GM12872 (cell line): Measurements from ENCODE around the gene SV2C.

Experiments used
- CTCF ChIP-seq: IDR thresholded peaks from 3 replicates; pipeline ENCODE4 v1.5.1; 2011; ENCODE audit warnings: low read depth, mild to moderate bottlenecking, low read length, moderate library complexity; ENCODE audit not compliant: insufficient read depth

SV2C gene

DNA sequence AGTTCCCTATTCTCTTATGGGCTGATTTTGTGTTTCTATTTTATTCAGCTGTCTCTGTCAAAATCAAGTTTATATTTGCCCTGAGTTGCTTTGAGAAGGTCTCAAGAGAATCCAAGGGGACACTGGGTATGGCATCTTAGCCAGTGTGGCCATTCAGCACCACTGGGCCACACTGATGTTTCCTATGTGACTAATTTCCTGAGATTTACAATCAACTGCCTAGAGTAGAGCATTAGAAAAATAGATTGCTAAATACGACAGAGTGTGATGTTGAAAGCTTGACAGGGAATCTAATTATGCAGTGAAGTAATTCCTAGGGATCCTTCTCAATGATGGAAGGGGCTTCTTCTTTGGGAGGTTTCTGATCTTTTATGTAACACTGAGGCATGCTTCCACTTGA, 141.7 kb downstream of the SV2C start:
- no peak for TF ChIP-seq CTCF

DNA sequence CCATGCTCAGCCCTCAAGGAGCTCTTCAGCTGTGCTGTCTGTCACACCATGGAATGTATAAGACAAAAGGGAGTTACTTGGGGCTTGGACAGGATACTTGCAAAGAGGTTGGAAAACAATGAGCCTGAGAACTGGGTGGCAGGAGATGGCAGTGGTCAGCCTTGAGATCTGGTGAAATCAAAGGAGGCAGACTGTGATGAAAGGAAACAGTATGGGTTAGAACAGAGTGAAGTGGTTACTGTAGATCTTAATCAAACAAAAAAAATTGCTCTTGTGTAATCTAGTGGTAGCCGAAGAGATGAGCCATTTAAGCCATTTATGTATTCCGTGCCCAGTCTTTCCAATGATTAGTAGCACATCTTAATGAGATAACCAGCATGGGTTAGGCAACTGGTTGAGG, 142.2 kb downstream of the SV2C start:
- TF ChIP-seq CTCF, result no peak

- TF ChIP-seq CTCF, result no peak
Measured at GRCh38 chr5:76229900-76230299, 146.7 kb downstream of the SV2C start.

GRCh38 chr5:76230711-76231285, 147.6 kb downstream of the SV2C start:
- no peak for TF ChIP-seq CTCF

- TF ChIP-seq CTCF, result no peak
Measured at GRCh38 chr5:76234665-76235064, 151.5 kb downstream of the SV2C start.

DNA sequence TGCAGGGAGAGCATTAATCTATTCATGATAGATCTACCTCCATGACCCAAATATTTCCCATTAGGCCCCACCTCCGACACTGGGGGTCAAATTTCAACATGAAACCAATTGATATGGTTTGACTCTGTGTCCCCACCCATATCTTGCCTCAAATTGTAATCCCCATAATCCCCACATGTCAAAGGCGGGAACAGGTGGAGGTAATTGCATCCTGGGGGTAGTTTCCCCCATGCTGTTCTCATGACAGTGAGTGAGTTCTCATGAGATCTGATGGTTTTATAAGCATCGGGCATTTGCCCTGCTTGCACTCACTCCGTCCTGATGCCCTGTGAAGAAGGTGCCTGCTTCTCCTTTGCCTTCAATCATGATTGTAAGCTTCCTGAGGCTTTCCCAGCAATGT, 153.5 kb downstream of the SV2C start:
- TF ChIP-seq CTCF, result no peak

GRCh38 chr5:76240336-76240735, 157.2 kb downstream of the SV2C start:
- TF ChIP-seq CTCF, result no peak
